GM19238 (cell line): ENCODE results near the gene HNRNPA3.
"Not testable (repeated sequence)": the region's sequence is repeated elsewhere in the genome, so short reads cannot be mapped to it uniquely, and the experiment has no call there.

Experiments
- DNase-seq: peaks from one replicate; pipeline ENCODE4 v3.0.0; 2011; ENCODE audit warnings: low spot score; ENCODE audit not compliant: insufficient read length

HNRNPA3 gene

GRCh38 chr2:177212106-177212890 is at the start of gene HNRNPA3:
Gene HNRNPA3 (plus strand): TSS chr2:177212794. CDS start chr2:177212800, 6 bp downstream.
- DNase-seq, result peak; percentile 93

- DNase-seq, result no peak
Observed at GRCh38 chr2:177164131-177164530, 48.5 kb upstream of the HNRNPA3 start.

DNA sequence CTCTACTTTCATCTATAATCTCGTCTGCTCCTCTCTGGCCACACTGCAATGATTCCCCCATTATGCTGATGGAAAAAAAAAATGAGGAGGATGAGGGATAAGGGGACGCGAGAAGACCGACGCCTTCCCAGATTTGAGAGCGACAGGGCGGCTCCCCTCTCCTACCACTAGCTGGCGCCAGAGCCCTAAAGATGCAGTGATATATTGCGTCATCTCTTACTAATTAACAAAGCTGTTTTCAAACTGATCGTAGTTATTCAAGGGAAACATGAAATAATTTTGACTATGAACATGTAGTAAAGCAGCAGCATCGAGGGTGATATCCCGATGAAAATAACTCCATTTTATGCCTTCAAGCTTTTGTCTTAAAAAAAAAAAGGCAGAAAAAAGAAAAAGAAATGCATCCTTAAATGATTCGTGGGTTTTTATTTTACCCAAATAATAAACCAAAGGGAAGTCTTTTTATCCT is 48.0 kb upstream of the HNRNPA3 start:
- DNase-seq, result peak; percentile 12

GRCh38 chr2:177165061-177165583 is 47.5 kb upstream of the HNRNPA3 start:
- no peak for DNase-seq

DNA sequence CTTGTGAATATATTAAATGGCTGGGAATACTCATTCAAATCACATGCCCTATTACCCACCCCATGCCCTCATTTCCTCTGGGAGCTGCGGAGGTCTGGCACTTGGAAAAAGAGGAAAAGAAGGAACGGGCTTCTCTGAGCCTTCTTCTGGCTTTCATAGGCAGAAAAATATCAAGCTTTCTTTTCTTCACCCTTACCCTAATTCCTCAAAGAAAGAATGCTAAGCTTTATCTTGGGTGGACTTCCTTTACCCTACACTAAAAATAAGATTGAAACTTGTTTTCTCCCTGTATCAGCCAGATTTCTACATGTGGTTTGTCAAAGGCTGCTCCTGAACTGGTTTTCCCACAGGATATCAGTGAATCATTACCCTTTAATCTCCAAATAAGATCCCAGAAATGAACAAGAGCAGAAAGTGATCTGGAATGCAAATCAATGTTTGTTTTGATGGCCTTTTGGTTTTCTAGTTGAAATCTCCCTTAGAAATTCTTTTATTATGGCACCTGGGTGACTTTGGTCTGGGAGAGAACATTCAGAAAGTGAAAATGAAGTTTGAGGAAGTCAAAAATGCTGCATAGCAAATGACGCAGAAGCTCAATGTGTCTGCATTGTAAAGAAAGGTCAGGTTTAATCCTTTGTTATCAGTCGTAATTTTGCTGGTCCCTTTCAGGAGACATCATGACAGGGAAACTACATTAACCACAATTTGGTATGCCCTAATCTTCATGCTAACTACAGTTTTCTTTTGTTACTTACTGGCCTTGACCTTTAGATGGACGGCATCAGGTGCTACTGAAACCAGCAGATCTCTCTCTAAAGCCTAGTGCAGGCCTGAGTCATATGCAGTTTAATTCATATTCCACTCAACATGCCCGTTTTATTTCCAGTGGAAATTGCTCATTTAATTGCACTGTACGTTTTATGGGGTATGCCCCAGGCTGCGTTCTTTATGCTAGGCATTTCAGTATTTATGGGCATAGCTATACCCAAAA is 46.6 kb upstream of the HNRNPA3 start:
- peak; percentile 15 for DNase-seq

DNA sequence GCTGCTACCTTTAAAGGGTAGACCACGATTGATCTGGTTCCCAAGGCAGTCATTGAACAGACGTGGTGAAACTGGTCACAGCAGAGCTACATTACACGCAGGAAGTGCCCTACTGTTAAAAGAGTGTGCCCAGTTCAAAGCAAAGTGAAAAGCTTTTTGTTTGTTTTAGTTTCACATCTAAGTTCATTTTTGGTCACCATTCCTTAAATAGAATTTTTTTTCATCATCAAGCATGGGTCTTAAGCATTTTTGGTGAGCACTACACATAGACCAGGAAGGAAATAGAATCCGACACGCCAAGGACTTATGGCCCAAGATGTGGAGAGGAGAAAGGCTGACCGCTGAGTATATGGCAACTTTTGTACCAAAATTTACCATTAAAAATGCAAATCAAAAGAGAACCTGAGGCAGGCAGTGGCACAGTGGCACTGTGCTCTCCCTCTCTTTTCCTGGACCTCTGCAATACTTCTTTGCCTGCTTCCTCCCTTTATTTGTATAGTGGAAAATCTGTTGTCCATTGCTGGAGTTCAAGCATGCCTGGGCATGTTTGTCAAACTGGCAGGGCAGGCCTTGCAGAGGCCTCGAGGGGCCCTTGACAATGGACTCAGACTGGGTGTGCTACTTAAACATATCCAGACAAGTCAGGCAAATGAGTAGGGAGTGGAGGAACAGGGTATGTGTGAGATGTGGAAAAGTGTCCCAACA is 42.6 kb upstream of the HNRNPA3 start:
- DNase-seq, result peak; percentile 13

- DNase-seq, result no peak
Observed at GRCh38 chr2:177171418-177171865, 41.2 kb upstream of the HNRNPA3 start.

DNA sequence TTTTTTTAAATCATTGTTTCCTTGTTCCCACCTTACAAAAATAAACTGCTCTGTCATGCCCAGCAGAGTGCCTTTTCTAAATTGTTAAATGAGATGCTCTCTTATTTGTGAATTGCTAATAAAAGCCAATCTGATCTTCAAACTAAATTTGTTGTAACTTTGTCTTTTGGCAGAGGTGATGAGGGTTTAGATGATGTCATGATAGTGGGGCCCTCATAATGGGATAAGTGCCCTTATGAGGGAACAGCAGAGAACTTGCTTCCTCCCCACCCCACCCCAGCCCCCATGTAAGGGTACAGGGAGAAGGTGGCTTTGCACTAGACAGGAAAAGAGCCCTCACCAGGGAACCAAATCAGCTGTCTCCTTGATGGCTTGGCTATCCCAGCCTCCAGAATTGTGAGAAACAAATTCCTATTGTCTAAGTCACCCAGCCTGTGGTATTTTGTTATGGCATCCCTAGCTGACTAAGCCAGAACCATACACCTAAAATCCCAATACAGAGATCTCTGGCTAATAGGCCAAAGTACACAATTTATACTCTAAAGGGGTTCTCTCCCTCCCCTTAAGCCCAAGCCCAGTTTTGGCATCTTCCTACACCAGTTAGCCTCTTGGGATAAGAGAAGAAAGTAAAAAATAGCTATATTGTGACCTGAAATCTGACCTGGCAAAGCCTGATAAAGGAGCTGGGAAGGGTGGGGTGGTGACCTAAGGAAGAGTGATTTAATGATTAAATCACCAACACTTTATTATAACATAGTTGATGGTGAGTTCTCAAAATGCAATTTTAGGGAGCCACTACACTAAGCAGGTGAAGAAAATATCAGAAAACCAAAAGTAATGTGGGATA is 40.3 kb upstream of the HNRNPA3 start:
- DNase-seq, result no peak

DNA sequence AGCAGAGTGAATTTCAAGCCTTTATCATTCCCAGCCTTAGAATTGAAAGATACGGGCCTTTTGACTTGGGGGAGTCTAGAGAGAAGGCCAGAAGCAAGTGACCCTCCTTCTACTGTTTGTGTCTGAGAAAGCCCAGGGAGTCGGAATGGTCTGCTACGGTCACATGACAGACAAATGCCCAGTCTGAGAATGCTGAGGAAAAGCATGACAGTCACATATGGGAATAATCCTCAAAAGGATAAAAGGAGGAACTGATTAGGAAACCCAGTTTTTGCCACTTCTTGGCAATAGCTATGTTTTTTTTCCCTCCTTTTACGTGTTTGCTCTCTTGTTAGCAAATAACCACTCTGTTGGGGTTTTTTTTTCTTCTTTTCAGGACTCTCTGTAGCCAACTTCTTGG is 38.1 kb upstream of the HNRNPA3 start:
- DNase-seq, result no peak

DNA sequence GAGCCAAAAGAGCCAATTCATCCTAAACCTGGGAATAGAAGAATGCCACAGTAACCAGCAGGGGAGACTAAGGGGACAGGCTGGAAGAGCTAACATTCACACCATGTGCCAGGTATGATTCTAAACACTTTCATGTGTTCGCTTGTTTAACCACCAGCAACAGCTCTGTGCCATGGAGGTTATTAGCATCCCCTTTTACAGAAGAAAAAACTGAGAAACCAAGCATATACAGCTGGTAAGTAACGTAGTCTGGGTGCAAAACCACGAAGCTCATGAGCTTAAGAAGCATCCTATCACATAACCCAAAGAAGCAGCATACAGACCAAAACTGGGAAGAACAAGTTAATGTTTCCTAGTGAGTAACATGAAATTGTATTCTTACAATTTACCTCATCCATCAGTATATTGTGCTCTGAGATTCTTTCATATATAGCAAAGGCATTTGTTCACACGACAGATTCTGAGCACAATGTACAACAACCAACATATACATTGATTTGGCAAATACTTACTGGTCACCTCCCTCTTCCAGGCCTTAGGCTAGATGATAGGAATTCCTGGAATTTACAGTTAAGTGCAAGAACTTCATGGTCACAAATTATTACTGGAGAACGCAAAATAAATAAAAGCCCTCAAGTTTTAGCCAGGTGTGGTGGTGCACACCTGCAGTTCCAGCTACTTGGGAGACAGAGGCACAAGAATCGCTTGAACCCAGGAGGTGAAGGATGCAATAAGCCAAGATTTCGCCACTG is 36.5 kb upstream of the HNRNPA3 start:
- no peak for DNase-seq

- DNase-seq, result no peak
Observed at GRCh38 chr2:177178797-177179196, 33.8 kb upstream of the HNRNPA3 start.

DNA sequence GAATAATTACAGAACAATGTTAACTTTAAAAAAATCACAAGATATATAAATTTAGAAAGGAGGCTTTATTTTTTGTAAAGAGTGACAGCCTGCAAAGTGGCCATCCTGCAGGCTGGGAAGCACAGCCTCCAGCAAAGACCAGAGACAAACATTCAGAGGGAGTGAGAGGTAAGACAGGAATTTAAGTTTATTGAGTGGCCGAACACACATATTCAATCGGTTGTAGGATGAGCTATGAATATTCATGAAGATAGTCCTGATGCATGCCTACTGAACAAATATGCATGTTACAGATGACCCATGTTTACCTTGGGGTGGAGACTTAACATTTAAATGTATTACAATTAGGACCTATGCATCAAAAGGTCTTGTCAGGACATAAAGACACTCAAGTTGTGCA is 33.4 kb upstream of the HNRNPA3 start:
- no peak for DNase-seq

DNA sequence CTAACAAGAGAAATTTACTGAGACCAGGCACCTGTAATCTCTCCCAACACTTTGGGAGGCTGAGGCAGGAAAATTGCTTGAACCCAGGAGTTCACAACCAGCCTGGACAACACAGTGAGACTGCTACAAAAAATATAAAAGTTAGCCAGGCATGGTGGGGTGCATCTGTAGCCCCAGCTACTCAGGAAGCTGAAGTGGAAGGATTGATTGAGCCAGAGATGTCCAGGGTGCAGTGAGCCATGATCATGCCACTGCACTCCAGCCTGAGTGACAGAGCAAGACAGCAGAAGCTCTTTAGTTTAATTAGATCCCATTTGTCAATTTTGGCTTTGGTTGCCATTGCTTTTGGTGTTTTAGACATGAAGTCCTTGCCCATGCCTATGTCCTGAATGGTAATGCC is 32.9 kb upstream of the HNRNPA3 start:
- not testable (repeated sequence) for DNase-seq

DNA sequence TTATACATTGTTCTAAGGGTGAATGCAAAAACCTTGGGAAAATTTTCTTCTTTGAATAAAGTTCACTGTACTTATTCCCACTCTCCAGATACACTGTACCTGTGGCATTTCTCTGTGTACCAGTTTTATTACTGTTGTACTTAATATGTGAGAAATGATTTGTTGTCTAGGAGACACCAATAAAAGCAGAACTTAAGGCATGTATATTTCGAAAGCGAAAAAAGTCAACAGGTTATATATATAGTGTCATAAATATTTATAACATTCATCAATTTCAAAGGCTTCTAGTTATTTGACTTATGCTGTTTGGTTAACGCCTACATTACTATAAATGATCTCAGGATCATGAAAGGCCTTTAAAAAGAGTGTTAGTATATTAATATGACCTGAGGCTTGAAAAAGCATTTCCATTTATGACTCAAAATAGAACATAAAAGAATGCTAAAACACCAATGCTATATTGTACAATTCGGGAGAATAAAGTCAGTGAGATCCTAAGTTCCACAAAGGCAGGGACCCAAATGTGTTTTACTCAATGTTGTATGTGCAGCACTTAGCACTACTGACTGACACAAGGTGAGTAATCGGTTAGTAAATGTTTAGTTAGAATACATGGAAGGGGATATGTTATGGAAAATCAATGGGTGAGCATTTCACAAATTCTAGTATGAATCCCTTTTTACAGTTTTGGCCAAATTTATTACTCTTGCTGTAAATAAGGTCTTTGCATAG is 32.2 kb upstream of the HNRNPA3 start:
- DNase-seq, result no peak

DNA sequence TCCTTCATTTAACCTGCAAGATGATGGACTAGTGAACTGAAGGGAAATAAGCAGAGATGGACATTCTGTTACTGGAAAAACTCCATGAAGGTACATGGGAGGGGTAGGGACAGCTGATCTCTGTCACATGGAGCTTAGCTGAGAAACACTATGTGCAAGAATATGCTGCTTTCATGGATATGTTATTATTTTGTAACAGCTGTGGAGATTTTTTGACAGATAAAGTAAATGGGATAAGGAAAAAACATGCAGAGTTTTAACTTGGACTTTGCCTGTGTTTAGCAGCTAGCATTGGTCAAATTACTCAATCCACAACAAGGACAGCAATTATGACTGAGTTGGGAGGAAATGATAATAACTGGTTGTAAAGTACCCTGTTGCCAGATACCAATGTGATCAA is 28.7 kb upstream of the HNRNPA3 start:
- no peak for DNase-seq

DNA sequence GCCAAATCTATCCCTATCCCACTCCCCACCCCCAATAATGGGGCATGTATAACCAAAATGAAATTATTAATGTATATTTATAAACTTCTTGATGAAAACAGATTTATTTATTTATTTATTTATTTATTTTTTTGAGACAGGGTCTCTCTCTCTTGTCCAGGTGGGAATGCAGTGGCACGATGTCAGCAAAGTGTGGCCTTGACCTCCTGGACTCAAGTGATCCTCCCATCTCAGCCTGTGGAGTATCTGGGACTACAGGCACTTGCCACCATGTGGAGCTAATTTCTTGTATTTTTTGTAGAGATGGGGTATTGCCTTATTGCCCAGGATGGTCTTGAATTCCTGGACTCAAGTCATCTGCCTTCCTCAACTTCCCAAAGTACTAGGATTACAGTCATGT is 28.0 kb upstream of the HNRNPA3 start:
- no peak for DNase-seq

DNA sequence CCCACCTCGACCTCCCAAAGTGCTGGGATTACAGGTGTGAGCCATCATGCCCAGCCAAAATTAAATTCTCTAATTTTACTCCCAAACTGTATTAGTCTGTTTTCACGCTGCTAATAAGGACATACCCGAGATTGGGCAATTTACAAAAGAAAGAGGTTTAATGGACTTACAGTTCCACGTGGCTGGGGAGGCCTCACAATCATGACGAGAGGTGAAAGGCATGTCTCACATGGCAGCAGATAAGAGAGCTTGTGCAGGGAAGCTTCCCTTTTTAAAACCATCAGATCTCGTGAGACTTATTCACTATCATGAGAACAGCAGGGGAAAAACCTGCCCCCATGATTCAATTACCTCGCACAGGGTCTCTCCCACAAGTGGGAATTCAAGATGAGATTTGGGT is 26.6 kb upstream of the HNRNPA3 start:
- not testable (repeated sequence) for DNase-seq

- no peak for DNase-seq
Observed at GRCh38 chr2:177187631-177188312, 24.8 kb upstream of the HNRNPA3 start.
